EL (cell line): ENCODE data around the gene SOD3.

Source experiments
- DNase-seq: peaks from one replicate; pipeline ENCODE4 v3.0.0-alpha.2; 2016

Gene SOD3

DNA sequence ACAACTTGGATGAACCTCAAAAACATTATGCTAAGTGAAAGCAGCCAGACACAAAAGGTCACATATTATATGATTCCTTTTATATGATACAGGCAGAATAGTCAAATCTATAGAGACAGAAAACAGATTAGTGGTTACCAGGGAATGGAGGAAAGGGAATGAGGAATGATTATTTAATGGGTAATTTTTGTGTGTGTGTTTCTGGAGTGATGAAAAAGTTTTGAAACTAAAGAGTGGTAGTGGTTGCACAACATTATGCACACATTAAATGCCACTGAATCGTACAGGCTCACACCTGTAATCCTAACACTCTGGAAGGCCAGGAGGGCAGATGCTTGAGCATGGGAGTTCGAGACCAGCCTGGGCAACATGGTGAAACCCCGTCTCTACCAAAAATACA is 19.6 kb upstream of the SOD3 start:
- no peak for DNase-seq

DNA sequence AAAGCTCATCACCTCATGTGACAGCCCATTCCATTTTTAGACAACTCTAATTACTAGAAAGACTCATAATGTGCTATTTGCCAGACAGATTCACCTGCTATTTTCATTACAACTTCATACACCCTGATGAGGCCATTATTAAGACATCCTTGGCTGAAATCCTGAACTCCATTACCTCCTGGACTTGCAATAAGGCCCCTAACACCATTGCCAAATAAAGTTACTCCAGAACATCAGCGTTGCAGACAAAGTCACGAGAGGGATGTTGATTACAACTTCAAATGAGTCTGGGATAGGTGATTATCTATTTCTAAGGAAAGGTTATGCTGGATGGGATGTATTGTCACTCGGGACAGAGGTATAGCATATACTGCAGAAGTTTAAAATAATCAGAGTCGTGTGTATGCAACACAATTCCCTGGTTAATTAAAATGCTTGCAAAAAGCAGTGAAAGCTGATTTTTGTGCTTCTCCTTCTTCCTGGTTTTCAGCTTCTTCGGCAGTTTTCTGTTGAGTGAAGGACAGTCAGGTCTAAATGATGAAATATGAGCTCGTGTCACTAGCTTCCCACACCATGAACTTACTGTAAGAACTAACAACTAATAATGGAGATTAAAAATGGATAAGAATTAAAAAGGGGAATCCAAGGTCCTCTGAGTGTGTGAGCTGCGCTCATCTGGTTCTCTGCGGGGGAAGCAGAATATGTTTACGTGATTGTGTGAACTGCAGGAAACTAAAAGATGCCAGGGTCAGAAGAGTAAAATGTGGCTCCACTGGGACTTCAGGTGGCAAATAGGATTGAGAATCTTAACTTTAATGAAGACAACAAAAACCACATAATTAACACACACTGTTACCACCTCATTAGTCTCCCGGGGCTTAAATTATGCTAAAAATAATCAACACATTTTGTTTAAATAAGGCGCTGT is 17.6 kb upstream of the SOD3 start:
- DNase-seq, result no peak

DNA sequence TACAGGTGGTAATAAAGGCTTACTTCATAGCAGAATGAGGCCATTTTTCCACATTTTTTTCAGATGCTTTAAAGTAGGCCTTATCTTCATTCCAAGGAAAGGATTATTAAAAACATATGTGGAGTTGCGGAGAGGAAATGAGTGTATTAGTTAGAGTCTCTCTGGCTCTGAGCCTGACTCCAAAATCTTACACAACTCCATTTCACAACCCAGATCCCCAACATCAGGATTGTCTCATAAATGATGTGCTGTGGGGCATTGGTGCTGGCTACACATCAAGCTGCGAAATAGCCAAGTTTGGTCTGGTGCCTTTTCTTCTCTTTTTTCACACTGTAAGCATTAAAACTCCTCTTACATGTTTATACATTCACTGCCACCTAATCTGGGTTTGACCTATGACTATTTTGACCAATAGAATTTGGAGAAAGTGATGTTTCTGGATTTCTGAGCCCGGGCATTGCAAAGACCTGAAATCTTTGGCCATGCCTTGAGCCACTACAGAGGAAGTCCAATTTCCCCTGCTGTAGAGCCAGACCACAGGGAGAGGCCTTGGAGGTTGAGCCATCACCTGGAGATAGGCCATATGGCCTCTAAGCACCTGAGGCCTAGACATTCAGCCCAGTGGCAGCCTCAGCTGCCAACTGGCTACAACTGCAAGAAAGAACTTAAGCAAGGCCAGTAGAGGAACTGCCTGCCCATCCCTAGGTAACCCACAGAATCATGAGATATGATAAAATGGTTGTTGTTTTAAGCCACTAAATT is 16.7 kb upstream of the SOD3 start:
- peak; percentile 97 for DNase-seq

DNA sequence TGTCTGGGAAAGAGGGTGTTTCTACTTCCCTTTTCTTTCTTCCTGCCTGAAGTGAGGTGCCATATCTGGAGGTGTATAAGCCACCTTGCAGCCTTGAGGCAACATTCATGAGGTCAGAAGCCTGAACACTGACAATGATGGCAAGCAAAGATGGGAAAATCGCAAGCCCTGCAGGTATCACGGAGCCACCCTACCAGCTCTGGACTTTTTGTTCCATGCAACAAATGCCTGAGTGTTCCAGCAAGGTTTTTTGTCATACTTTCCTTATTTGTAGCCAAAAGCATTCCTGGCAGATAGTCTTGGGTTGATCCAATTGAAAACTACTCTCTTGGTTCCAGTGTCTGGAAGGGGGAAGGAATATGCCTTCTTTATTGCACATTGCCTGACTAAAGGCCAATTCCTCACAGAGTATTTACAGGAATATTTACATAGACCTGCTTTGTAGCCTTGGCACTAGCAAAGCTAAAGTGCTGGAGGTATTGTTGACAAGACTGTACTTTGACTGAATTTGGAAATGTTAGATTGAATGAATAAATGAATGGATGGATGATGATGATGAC is 14.4 kb upstream of the SOD3 start:
- DNase-seq, result no peak

DNA sequence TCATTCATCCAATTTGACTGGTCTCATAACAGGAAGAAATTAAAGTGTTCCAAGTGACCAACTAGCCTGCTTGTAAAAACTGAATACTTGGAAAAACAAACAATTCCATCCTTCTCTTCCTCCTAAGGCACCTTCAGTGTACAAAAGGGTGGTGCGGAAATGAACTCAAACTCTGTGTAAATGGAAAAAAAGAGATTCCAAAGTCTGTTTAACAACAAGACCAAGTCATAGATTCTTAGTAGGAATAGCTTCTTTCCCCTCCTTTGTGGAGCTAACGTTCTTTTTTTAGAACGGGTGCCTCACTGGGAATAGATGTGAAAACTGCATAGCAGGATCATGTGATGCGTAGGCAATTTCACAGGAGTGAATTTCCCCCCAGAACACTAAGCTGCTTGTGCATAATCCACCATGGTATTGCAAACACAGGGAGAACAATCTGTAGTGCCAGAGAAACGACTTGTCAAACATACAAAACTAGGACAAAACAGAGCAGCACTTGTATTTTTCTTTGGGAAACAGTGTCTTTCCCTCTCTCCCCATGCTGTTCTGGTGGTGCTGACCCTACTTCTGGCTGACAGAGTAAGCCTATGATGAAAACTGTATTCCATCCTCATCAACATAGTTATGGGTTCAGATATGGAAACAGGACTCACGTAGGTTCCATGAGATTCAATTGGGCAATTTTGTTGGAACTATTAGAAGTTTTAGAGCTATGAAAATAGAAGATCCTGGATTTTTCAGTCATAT is 13.2 kb upstream of the SOD3 start:
- no peak for DNase-seq

DNA sequence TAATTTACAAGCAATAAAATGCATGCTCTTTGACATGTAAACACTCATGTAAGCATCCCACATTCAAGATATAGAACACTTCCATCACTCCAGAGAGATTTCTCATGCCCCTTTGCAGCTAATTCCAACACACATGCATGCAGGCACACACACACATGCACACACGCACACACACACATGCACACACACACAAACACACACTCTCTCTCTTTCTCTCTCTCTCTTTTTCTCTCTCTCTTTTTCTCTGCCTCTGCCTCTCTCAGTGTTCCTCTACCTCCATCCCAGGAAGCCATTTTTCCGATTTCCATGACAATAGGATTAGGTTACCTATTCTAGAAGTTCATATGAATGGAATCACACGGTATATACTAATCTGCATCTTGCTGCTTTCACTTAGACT is 11.9 kb upstream of the SOD3 start:
- no peak for DNase-seq

DNA sequence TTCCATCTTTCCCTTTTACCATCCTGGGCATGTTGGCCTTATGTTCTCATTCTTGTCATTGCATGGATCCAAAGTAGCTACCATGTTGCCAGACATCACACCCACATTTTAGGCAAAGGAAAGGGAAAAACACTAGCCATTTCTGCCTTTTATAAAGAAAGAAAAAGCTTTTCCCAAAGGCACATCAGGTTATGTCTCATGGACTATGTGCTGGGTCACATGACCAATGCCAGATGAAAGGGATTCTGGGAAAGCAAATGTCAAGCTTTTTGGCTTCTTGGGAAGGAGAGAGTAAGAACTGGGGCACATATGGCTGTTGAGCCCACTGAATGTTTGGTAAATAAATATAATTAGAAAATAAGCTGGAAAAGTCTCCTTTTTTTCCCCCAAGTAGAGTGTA is 4.3 kb upstream of the SOD3 start:
- no peak for DNase-seq

DNA sequence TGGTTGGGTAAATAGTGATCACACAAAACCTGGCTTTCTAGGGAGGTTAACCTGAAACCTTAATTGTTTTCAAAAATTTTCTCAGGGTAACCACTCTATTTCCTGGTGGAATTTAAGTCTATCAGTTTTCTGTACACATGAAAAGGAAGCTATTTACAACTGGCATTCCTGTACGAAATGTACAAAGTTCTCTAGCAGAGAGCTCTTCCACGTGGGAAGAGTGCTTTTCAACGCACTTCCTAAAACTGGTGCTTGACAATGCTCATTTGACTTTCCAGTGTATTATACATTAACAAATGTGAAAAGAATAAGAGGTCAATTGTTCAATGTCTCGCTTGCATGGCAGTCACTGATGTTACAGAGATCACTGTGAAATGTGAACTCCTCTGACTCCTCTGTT is 2.8 kb upstream of the SOD3 start:
- DNase-seq, result no peak

DNA sequence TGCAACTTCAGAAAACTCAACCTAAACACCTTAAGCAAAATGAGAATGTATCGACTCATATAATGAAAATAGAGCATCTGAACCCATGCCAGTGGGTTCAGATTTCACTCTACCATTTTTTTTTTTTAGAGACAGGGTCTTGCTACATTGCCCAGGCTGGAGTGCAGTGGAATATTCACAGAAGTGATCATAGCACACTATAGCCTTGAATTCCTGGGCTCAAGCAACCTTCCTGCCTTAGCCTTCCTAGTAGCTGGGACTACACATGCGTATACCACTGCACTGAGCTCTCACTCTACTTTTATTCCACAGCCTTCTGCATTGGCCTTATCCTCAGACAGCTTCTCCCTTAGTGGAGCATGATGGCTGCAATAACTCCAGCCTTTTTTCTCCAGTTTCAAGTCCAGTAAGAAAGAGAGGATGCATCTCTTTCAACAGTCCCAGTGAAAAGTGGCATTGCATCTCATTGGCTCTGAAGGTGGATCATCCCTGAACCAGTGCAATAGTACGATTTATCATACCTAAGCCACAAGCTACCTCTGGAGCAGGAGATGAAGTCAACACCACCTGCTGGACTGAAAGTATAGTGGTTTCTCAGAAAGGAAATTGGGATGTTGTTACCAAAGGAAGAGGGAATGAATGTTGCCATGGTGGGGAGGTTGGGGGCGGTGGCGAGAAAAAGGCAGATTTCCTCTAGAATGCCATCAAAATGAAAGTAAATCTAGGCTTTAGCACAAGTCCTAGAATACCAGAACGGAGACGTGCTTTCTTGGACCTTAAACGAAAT is 2.0 kb upstream of the SOD3 start:
- DNase-seq, result no peak

DNA sequence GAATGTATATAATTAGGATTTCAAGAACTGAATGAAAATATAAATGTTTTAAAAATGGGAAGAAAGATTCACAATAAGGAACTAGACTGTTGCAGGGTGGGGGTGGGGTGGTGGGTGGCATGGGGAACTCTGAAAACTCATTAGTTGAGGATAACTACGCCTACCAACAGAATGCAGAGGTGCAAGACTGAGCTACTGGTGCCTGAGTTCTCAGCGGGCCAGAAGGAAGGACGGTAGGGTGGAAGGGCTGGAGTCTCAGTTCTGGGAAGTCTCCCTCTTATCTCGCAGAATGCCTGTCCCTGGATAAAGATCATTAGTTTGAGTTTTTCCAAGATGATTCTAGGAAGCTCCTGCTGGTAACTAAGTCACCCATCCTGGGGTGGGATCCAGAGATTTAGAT is 1.3 kb upstream of the SOD3 start:
- no peak for DNase-seq

DNA sequence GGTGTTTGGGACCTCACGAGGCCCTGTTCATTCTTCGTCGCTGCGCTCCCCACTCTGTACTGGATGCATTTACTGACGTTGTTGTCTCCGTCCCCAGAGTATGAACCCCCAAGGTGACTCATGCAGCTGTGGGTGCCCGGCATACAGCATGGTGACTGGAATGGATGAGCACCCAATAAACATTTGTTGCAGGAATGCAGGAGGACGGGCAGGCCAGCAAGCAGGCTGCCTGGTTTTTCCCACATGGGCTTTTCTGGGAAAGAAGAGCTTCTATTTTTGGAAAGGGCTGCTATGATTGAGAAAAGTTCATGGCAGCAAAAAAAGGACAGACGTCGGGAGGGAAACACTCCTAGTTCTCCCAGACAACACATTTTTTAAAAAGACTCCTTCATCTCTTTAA is 893 bp upstream of the SOD3 start:
- DNase-seq, result peak; percentile 79

DNA sequence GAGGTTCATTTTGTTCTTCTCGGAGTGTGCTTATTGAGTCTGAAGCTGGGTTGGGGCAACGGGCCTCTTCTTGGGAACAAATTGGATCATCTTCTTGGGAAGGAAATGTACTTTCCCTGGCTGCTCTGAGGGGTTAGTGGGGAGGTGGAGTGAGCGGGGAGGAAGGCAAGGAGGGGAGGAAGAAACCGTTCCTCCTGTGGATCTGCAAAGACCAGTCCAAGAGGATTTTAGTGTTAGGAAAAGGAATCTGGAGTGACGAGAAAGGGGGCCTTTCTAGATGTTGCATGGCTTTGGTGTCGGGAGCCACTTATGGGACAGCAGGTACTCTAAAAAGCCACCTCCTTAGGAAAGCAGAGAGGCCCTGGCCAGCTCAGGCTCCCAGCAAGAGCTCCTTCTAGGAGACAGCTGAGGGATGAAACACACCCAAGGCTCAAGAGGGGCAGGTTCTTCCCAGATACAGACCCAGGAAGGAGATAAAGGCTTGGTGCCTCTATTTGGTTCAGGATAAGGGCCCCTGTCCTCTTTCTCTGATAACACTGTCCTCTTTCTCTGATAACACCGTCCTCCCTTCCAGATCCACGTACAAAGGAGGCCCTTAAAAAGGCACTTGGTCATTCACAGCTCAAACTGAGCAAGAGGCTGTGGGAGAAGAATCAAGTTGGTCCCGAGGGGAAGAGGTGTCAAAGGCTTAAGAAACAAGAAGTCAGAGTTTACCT is 451 bp downstream of the SOD3 start:
- no peak for DNase-seq

DNA sequence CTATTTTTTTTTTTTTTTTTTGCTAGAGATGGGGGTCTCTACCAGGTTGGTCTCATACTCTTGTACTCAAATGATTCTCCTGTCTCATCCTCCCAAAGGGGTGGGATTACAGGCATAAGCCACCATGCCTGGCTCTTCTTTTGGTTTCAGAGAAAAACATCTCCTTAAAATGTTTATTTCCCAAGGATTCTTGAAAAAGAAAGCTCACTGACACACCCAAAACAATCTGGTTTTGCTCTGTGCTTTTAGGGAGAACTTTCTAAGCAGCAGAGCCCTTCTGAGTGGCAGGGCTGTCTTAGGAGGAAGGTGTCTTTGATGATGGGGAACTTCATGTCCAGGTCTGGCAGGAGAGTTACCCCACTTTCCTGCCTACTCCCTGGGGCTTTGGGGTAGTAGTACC is 1.2 kb downstream of the SOD3 start:
- DNase-seq, result no peak

DNA sequence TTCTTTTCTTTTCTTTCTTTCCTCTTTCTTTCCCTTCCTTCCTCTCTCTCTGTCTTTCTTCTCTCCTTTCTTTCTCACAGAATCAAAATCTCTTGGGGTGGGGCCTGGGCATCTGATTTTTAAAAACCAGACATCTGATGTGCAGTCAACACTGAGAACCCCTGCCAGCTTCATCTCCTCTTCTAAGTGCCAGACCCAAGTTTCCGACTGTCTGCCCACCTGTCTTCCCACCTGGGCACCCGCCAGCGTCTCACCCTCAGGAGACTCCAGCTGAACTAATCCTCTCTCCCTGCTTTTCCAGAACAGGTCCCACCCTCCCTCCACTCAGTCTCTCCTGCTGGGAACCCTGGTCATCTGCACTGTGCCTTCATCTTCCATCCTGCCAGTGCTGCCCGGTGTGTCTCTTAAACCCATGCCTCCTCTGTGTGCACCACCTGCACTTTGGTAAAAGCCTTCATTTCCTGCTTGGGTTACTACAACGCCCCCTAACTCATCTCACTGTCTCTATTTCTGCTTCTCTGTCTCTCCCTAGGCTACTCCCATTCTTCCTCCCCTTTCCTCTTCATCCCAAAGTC is 2.8 kb downstream of the SOD3 start:
- DNase-seq, result no peak

DNA sequence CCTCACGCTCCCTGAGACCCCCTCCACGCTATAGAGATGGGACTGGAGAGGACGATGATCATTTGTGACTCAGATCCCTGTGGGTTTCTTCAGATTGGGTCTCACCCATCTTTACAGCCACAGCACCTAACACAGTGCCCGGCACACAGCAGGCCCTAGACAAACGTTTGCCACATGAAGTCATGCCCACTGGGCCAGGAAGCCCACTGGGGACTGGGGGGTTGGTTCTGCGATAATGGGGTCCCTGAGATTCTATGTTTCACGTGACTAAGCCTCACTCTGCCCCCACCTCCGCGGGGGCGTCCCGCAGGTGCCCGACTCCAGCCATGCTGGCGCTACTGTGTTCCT is 3.8 kb downstream of the SOD3 start:
- DNase-seq, result no peak

DNA sequence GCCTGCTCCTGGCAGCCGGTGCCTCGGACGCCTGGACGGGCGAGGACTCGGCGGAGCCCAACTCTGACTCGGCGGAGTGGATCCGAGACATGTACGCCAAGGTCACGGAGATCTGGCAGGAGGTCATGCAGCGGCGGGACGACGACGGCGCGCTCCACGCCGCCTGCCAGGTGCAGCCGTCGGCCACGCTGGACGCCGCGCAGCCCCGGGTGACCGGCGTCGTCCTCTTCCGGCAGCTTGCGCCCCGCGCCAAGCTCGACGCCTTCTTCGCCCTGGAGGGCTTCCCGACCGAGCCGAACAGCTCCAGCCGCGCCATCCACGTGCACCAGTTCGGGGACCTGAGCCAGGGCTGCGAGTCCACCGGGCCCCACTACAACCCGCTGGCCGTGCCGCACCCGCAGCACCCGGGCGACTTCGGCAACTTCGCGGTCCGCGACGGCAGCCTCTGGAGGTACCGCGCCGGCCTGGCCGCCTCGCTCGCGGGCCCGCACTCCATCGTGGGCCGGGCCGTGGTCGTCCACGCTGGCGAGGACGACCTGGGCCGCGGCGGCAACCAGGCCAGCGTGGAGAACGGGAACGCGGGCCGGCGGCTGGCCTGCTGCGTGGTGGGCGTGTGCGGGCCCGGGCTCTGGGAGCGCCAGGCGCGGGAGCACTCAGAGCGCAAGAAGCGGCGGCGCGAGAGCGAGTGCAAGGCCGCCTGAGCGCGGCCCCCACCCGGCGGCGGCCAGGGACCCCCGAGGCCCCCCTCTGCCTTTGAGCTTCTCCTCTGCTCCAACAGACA is 4.4 kb downstream of the SOD3 start:
- DNase-seq, result no peak

DNA sequence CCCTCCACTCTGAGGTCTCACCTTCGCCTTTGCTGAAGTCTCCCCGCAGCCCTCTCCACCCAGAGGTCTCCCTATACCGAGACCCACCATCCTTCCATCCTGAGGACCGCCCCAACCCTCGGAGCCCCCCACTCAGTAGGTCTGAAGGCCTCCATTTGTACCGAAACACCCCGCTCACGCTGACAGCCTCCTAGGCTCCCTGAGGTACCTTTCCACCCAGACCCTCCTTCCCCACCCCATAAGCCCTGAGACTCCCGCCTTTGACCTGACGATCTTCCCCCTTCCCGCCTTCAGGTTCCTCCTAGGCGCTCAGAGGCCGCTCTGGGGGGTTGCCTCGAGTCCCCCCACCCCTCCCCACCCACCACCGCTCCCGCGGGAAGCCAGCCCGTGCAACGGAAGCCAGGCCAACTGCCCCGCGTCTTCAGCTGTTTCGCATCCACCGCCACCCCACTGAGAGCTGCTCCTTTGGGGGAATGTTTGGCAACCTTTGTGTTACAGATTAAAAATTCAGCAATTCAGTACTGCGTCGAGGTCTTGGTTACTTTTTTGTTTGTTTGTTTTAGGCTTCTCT is 5.0 kb downstream of the SOD3 start:
- no peak for DNase-seq

DNA sequence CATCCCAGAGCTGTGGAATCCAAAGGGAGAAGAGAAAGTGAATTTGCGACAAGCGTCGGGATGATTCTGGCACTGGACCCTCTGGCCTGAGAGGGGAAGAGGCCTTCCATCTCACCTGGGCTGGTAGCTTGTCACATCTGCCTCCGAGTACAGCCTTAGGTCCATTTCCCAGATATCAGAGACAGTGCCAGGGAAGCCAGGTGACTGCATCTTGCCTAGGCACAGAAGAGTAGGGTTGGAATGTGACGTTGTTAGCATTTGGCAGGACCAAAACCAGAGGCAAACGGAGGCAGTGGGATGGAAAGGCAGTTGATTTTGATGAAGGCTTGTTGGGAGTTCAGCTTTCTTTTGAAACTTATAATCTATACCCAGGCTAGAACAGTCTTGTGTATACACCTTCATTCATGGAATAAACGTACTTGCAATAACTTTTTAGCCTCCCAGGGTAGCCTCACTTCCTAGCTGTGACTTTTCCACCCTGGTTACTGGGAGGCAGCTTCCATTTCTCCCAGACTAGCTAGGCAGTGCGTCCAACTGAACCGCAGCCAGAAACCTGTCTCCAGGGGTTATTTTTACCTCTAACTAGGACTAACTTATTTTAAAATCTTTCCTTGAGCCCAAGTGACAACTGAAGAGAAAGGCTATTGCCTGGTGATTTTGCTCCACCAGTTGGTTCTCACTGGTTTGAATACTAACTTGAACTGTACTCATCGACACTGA is 5.9 kb downstream of the SOD3 start:
- DNase-seq, result no peak

DNA sequence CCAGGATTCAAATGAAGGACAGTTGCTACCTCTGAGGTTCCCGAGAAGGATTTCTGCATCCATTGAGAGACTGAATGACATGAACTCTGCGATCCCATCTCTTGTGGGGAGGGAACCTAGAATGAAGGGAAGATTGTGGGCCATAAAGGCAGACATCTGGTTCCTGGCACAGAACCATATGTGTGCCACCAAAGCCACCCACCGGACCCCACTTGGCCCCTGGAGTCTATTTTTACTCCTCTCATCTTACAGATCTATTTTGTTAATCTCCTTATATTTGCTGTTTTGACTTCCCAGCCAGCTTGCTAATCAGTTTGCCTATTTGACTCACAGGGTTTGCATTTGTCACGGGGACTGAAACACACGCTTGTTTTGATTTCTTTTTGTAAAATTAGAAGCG is 7.3 kb downstream of the SOD3 start:
- no peak for DNase-seq

DNA sequence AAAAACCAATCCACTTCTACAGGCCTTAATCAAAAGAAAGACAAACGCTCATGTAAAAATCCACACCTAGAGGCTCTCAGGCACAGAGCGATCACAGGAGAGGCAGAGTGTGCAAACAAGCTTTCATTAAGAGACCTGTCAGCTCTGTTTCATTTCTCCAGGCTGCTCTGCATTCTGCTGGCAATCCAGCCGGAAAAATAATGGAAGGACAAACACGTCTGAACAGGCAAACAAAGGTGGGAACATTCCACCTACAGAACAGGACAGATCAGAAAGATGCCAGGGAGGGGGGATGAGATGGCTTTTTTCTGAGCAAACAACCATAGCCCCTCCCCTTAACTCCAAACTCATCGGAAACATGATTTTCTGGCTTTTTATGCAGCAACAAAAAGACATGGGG is 9.7 kb downstream of the SOD3 start:
- no peak for DNase-seq
